Inflammatory macrophage treated with lipopolysaccharide for 4 hours (primary cell): ENCODE data around the gene SDK2.
A peak's percentile ranks its signal among the peaks of the same experiment; 100 is the strongest.
"Not testable (repeated sequence)": the region's sequence is repeated elsewhere in the genome, so short reads cannot be mapped to it uniquely, and the experiment has no call there.

Experiments used
- DNase-seq: peaks from one replicate; pipeline ENCODE4 v3.0.0-alpha.2; 2020

Gene SDK2

GRCh38 chr17:73336408-73337329 lies 307.6 kb downstream of the SDK2 start:
- DNase-seq: no peak

GRCh38 chr17:73335591-73336407 lies 308.4 kb downstream of the SDK2 start:
- DNase-seq: no peak

GRCh38 chr17:73334771-73335513 lies 309.3 kb downstream of the SDK2 start:
- no peak for DNase-seq

- peak; percentile 48 for DNase-seq
Observed at GRCh38 chr17:73333445-73333844, 310.8 kb downstream of the SDK2 start.

- no peak for DNase-seq
Observed at GRCh38 chr17:73331060-73331459, 313.2 kb downstream of the SDK2 start.

- no peak for DNase-seq
Observed at GRCh38 chr17:73327676-73328075, 316.6 kb downstream of the SDK2 start.

- peak; percentile 66 for DNase-seq
Observed at GRCh38 chr17:73325527-73325842, 318.8 kb downstream of the SDK2 start.

- no peak for DNase-seq
Observed at GRCh38 chr17:73324711-73325526, 319.3 kb downstream of the SDK2 start.

- no peak for DNase-seq
Observed at GRCh38 chr17:73324160-73324475, 320.1 kb downstream of the SDK2 start.

GRCh38 chr17:73323409-73324159 lies 320.7 kb downstream of the SDK2 start:
- no peak for DNase-seq

- no peak for DNase-seq
Observed at GRCh38 chr17:73320601-73321264, 323.5 kb downstream of the SDK2 start.

GRCh38 chr17:73319766-73320165 lies 324.5 kb downstream of the SDK2 start:
- no peak for DNase-seq

GRCh38 chr17:73318836-73319235 lies 325.4 kb downstream of the SDK2 start:
- no peak for DNase-seq

- no peak for DNase-seq
Observed at GRCh38 chr17:73318427-73318813, 325.8 kb downstream of the SDK2 start.

GRCh38 chr17:73317513-73318426 lies 326.5 kb downstream of the SDK2 start:
- DNase-seq: no peak

- no peak for DNase-seq
Observed at GRCh38 chr17:73316919-73317505, 327.2 kb downstream of the SDK2 start.

- DNase-seq: no peak
Observed at GRCh38 chr17:73315471-73315870, 328.8 kb downstream of the SDK2 start.

GRCh38 chr17:73313526-73314127 lies 330.6 kb downstream of the SDK2 start:
- DNase-seq: no peak

- not testable (repeated sequence) for DNase-seq
Observed at GRCh38 chr17:73312887-73313286, 331.4 kb downstream of the SDK2 start.
